ENCODE measurements around the gene SNX25. TPM values are rescaled to one million over a fixed set of nuclear protein-coding genes. Genes with fewer than 3 reads are reported as not detected.

The SNX25 gene
- total and polyA plus RNA-seq, 2 donors (not counting 1 experiment from before 2014, with no cell fraction given): 12.0 to 77.6 TPM

DNA sequence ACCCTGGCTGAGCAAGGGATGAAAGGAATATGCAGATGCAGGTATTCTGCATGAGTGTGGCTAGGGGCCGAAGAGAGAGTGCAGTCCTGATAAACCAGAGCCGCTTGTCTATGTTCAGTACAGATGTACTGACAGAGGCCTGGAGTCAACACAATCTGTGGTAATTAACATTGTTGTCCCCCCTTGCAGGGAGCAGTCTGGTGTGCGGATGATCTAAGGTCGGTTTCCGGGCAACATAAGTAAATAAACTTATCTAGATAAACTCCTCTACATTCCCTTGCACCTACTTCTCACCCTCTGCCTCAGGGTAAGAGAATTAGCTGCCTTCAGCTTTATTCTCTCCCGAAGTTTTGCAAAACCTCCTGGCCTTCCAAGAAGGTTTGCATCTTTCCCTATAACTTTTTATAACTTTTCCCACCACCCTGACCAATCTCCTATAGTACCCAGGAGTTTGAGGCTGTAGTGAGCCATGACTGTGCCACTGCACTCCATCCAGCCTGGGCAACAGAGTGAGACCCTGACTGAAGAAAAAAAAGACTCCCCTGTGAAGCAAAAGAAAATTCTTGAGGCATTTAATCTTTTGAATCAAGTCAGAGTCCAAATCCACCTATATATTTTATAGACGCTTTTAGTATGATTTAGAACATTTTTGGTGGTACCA is 26.6 kb downstream of the SNX25 start:
- ChIA-PET CTCF (interaction anchor here (1.1 kb wide), 1 partner anchor 18 kb away, joined by 3 read pairs; no protein-coding TSS in a partner anchor), POLR2A (interaction anchor here (0.6 kb wide), 1 partner anchor 27 kb away, joined by 3 read pairs; no protein-coding TSS in a partner anchor)
- H3K27ac ChIP-seq (ENCODE audit: low read length in 2 of 2): no peak overlapping the region
- no peaks in the 10 kb centered on the region for H3K27me3 Mint-ChIP-seq
- no peak overlapping the region for H3K9ac ChIP-seq (ENCODE audit: low read length)
- H3K4me1 Mint-ChIP-seq: peaks cover 37% of the 10 kb centered on the region
- peaks cover 0 to 2% (median 0%) of the 10 kb centered on the region in 3 donors for H3K9me3 ChIP-seq (ENCODE audit: control extremely low read depth in 1 of 3, control insufficient read depth in 2 of 3, insufficient read depth in 1 of 3, low read length in 2 of 3)
- no peak for TF ChIP-seq EZH2 (IDR thresholded peaks at IDR 0.05; ENCODE audit: borderline replicate concordance, insufficient read depth, low read depth, low read length, poor library complexity, severe bottlenecking)
- TF ChIP-seq CTCF (IDR thresholded peaks at IDR 0.05): no peak
- no peak overlapping the region for H3K4me2 ChIP-seq (replicated peaks; ENCODE audit: low read depth, low read length, poor library complexity, severe bottlenecking)
- H3K79me2 ChIP-seq (ENCODE audit: control insufficient read depth, insufficient read depth, low read length): peaks cover 83% of the 10 kb centered on the region
- intact Hi-C loops (cut with micrococcal nuclease): no loop called here
- H3K4me1 ChIP-seq (ENCODE audit: control insufficient read depth in 2 of 2, insufficient read depth in 2 of 2, low read length in 2 of 2): no peaks in the 10 kb centered on the region
- no peak overlapping the region for H2AFZ ChIP-seq (ENCODE audit: insufficient read depth, low read depth, low read length, poor library complexity, severe bottlenecking)
- ATAC-seq (ENCODE audit: low read depth) (no peak), DNase-seq (no peak)
- 99% methylated on average over 6 of the region's 7 CpGs for WGBS (ENCODE audit: insufficient coverage)
- H3K4me3 ChIP-seq (ENCODE audit: control extremely low read depth in 1 of 5, extremely low read depth in 1 of 5, insufficient read depth in 1 of 5, low read depth in 2 of 5, low read length in 4 of 5): no peak overlapping the region
- no peaks in the 10 kb centered on the region for H3K9me3 Mint-ChIP-seq (ENCODE audit: insufficient read depth)
- H4K20me1 ChIP-seq (ENCODE audit: control insufficient read depth, insufficient read depth, low read length, poor library complexity, severe bottlenecking): peaks cover 45% of the 10 kb centered on the region
- no peaks in the 10 kb centered on the region for H3K36me3 ChIP-seq (replicated peaks in 1 of 2; ENCODE audit: control extremely low read depth in 1 of 2, control insufficient read depth in 1 of 2, extremely low read depth in 1 of 2, insufficient read depth in 2 of 2, low read length in 1 of 2)
- no peak overlapping the region for H3K27ac Mint-ChIP-seq
- no peaks in the 10 kb centered on the region for H3K27me3 ChIP-seq (replicated peaks in 1 of 4; ENCODE audit: control extremely low read depth in 1 of 4, control insufficient read depth in 3 of 4, insufficient read depth in 4 of 4, low read length in 3 of 4)
- no peak overlapping the region for H3K4me3 Mint-ChIP-seq

DNA sequence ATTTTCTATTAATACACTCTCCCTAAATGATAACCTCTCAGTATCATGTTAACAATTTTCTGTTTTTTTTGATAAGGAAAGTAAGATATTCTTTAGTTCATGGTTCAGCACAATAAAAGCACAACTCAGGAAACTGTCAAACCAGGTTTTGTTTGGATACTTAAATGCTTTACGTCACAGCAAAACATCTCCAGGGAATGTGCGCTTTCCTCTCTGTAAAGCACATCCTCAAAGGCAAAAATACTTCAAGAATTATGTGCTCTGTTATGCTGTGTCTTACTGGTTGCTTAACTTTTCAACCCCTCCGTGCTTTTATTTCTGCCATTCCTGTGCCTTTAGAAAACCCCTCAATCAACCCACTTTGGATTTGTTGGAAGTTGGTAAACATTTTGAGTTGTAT is 27.8 kb downstream of the SNX25 start:
- peaks cover 34% of the 10 kb centered on the region for H3K4me1 Mint-ChIP-seq
- H3K27me3 Mint-ChIP-seq: no peaks in the 10 kb centered on the region
- TF ChIP-seq CTCF (IDR thresholded peaks at IDR 0.05) (no peak), EZH2 (IDR thresholded peaks at IDR 0.05; ENCODE audit: borderline replicate concordance, insufficient read depth, low read depth, low read length, poor library complexity, severe bottlenecking) (no peak)
- no peak overlapping the region for H2AFZ ChIP-seq (ENCODE audit: insufficient read depth, low read depth, low read length, poor library complexity, severe bottlenecking)
- intact Hi-C loops (cut with micrococcal nuclease): no loop called here
- H3K27me3 ChIP-seq (replicated peaks in 1 of 4; ENCODE audit: control extremely low read depth in 1 of 4, control insufficient read depth in 3 of 4, insufficient read depth in 4 of 4, low read length in 3 of 4): no peaks in the 10 kb centered on the region
- H3K4me3 Mint-ChIP-seq: no peak overlapping the region
- no CpG with 5 or more reads among the region's 3 CpGs for WGBS (ENCODE audit: insufficient coverage)
- DNase-seq (no peak), ATAC-seq (ENCODE audit: low read depth) (no peak)
- no peak overlapping the region for H3K27ac Mint-ChIP-seq
- no peak overlapping the region for H3K4me2 ChIP-seq (replicated peaks; ENCODE audit: low read depth, low read length, poor library complexity, severe bottlenecking)
- POLR2A ChIA-PET: no interaction called here
- H3K36me3 ChIP-seq (replicated peaks in 1 of 2; ENCODE audit: control extremely low read depth in 1 of 2, control insufficient read depth in 1 of 2, extremely low read depth in 1 of 2, insufficient read depth in 2 of 2, low read length in 1 of 2): no peaks in the 10 kb centered on the region
- peaks cover 46% of the 10 kb centered on the region for H4K20me1 ChIP-seq (ENCODE audit: control insufficient read depth, insufficient read depth, low read length, poor library complexity, severe bottlenecking)
- H3K4me1 ChIP-seq (ENCODE audit: control insufficient read depth in 2 of 2, insufficient read depth in 2 of 2, low read length in 2 of 2): no peaks in the 10 kb centered on the region
- no peak overlapping the region for H3K4me3 ChIP-seq (ENCODE audit: control extremely low read depth in 1 of 5, extremely low read depth in 1 of 5, insufficient read depth in 1 of 5, low read depth in 2 of 5, low read length in 4 of 5)
- no peak overlapping the region for H3K27ac ChIP-seq (ENCODE audit: low read length in 2 of 2)
- peaks cover 0 to 2% (median 0%) of the 10 kb centered on the region in 3 donors for H3K9me3 ChIP-seq (ENCODE audit: control extremely low read depth in 1 of 3, control insufficient read depth in 2 of 3, insufficient read depth in 1 of 3, low read length in 2 of 3)
- no peak overlapping the region for H3K9ac ChIP-seq (ENCODE audit: low read length)
- H3K79me2 ChIP-seq (ENCODE audit: control insufficient read depth, insufficient read depth, low read length): peaks cover 81% of the 10 kb centered on the region
- no peaks in the 10 kb centered on the region for H3K9me3 Mint-ChIP-seq (ENCODE audit: insufficient read depth)
- CTCF ChIA-PET: no interaction called here

All from B cell (primary cell).